Tibial nerve (tissue), 3 donors: Measurements from ENCODE around the gene HAND2.
A peak's percentile ranks its signal among the peaks of the same experiment; 100 is the strongest.

Experiments
- POLR2A ChIP-seq, 2 donors: fragments of 450-650 bp; IDR thresholded peaks; one replicate each; pipeline ENCODE4 v1.6.1; 2017; ENCODE audit warnings: antibody characterized with exemption in 2 of 2, mild to moderate bottlenecking in 2 of 2, moderate library complexity in 2 of 2
- TF ChIP-seq, protein P1 (sequence below), 5 experiments: fragments of 200-600 bp in 3 of 5; fragments of 450-650 bp in 2 of 5; sonication (generic) in 3 of 5; IDR thresholded peaks; one replicate each; pipeline ENCODE4 v1.5.1; 2016 to 2019; ENCODE audit warnings: antibody characterized with exemption in 5 of 5, mild to moderate bottlenecking in 3 of 5, moderate library complexity in 2 of 5

GRCh38 chr4:173522160-173522950, 7.7 kb downstream of the HAND2 start:
- TF ChIP-seq, protein P1, sequence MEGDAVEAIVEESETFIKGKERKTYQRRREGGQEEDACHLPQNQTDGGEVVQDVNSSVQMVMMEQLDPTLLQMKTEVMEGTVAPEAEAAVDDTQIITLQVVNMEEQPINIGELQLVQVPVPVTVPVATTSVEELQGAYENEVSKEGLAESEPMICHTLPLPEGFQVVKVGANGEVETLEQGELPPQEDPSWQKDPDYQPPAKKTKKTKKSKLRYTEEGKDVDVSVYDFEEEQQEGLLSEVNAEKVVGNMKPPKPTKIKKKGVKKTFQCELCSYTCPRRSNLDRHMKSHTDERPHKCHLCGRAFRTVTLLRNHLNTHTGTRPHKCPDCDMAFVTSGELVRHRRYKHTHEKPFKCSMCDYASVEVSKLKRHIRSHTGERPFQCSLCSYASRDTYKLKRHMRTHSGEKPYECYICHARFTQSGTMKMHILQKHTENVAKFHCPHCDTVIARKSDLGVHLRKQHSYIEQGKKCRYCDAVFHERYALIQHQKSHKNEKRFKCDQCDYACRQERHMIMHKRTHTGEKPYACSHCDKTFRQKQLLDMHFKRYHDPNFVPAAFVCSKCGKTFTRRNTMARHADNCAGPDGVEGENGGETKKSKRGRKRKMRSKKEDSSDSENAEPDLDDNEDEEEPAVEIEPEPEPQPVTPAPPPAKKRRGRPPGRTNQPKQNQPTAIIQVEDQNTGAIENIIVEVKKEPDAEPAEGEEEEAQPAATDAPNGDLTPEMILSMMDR (IDR thresholded peaks at IDR 0.05) = peak in 2 of 5 experiments; percentile 19 to 48
- no peak for TF ChIP-seq POLR2A (IDR thresholded peaks at IDR 0.05)
